Liver (tissue), 9 donors: Measurements from ENCODE around the gene MIPEP. TPM values are rescaled to one million over a fixed set of nuclear protein-coding genes. Genes with fewer than 3 reads are reported as not detected.
"Not testable (repeated sequence)": the region's sequence is repeated elsewhere in the genome, so short reads cannot be mapped to it uniquely, and the experiment has no call there.

ENCODE experiments used
- DNase-seq: peaks from one replicate; pipeline ENCODE4 v3.0.0-alpha.2; 2017; ENCODE audit warnings: low spot score
- H3K27ac ChIP-seq, 2 donors: one replicate each; pipeline ENCODE4 v1.7.0; 2013; ENCODE audit warnings: inconsistent platforms in 2 of 2, low read length in 2 of 2, control low read depth in 1 of 2, low read depth in 1 of 2, mild to moderate bottlenecking in 1 of 2
- H3K27me3 ChIP-seq, 4 donors: one replicate each; pipeline versions ENCODE4 v1.6.1 to v1.7.0; 2013; ENCODE audit warnings: low read length in 3 of 4, inconsistent platforms in 1 of 4, mild to moderate bottlenecking in 1 of 4, moderate library complexity in 1 of 4; ENCODE audit not compliant: control insufficient read depth in 4 of 4, insufficient read depth in 4 of 4
- H3K36me3 ChIP-seq, 4 donors: one replicate each; pipeline versions ENCODE4 v1.6.1 to v1.7.0; 2013; ENCODE audit warnings: low read length in 3 of 4, mild to moderate bottlenecking in 3 of 4, low read depth in 1 of 4, moderate library complexity in 1 of 4; ENCODE audit not compliant: control insufficient read depth in 4 of 4, insufficient read depth in 3 of 4
- H3K4me1 ChIP-seq, 4 donors: one replicate each; pipeline versions ENCODE4 v1.6.1 to v1.7.0; 2013; ENCODE audit warnings: low read length in 3 of 4, mild to moderate bottlenecking in 3 of 4, moderate library complexity in 1 of 4; ENCODE audit not compliant: control insufficient read depth in 4 of 4, insufficient read depth in 4 of 4
- H3K4me3 ChIP-seq, 3 donors: one replicate each; pipeline versions ENCODE4 v1.6.1 to v1.7.0; 2013; ENCODE audit warnings: low read length in 3 of 3, control low read depth in 1 of 3, low read depth in 1 of 3, mild to moderate bottlenecking in 1 of 3
- H3K9ac ChIP-seq, 2 donors: one replicate each; pipeline ENCODE4 v1.7.0; 2013; ENCODE audit warnings: low read length in 2 of 2, mild to moderate bottlenecking in 2 of 2, moderate library complexity in 2 of 2, control low read depth in 1 of 2, low read depth in 1 of 2
- H3K9me3 ChIP-seq, 4 donors: one replicate each; pipeline versions ENCODE4 v1.6.1 to v1.7.0; 2013; ENCODE audit warnings: low read length in 3 of 4; ENCODE audit not compliant: control insufficient read depth in 4 of 4
- ATF3 ChIP-seq: IDR thresholded peaks from 2 replicates; pipeline ENCODE4 v1.6.1; 2016; ENCODE audit warnings: antibody characterized with exemption
- CTCF ChIP-seq: fragments of 150-350 bp; IDR thresholded peaks from 2 replicates; pipeline ENCODE4 v1.5.1; 2017; ENCODE audit warnings: improper control_type of control experiment, low read depth, low read length; ENCODE audit not compliant: missing input control
- EGR1 ChIP-seq, 2 donors: IDR thresholded peaks; 2 replicates each; pipeline ENCODE4 v1.6.1; 2016 to 2018; ENCODE audit warnings: antibody characterized with exemption in 2 of 2, low read depth in 2 of 2
- RAD21 ChIP-seq, 2 donors: IDR thresholded peaks; 2 replicates each; pipeline ENCODE4 v1.6.1; 2016; ENCODE audit warnings: antibody characterized with exemption in 2 of 2, mild to moderate bottlenecking in 2 of 2
- WGBS: extraction: QIAGEN DNeasy Blood & Tissue Kit; methylation state at CpG from one replicate; pipeline ENCODE4 v1.1.7; 2013; 5-methylcytosine and 5-hydroxymethylcytosine counted together
- polyA plus RNA-seq, 2 donors: library from polyadenylated mRNA; stranded (reverse) in 1 of 2; unstranded in 1 of 2; fragments of 200-250 nt in 1 of 2; fragments of >200 nt in 1 of 2; fragmentation: Nextera tagmentation in 1 of 2; extraction: Ambion mirVana in 1 of 2; gene quantifications; one replicate each; pipeline versions ENCODE4 v1.2.1 to v1.2.3, GENCODE V29; 2013 to 2015
- total RNA-seq, 2 donors: library from RNA; depleted of rRNA; stranded (reverse); fragments of >200 nt; gene quantifications; one replicate each; pipeline ENCODE4 v1.2.3, GENCODE V29; 2014
- donor health status: healthy.
- donor health status: healthy.
- donor health status: healthy.
- donor health status: healthy.
- donor health status: healthy.

The MIPEP gene
- total and polyA plus RNA-seq, 4 donors: 7.4 to 11.7 (median 10.2) TPM

- H3K9ac ChIP-seq: no peak overlapping the region
- TF ChIP-seq CTCF (peak; percentile 61), EGR1 (IDR thresholded peaks at IDR 0.05; ENCODE audit: low read depth in 2 of 2) (no peak), RAD21 (IDR thresholded peaks at IDR 0.05) (peak; percentile 83 to 86)
- peaks cover 0 to 4% (median 2%) of the 10 kb centered on the region in 4 donors for H3K27me3 ChIP-seq
- H3K27ac ChIP-seq: no peak overlapping the region
- H3K36me3 ChIP-seq: no peaks in the 10 kb centered on the region
- DNase-seq: no peak
- H3K4me1 ChIP-seq: peaks cover 0 to 6% (median 2%) of the 10 kb centered on the region in 4 donors
- H3K4me3 ChIP-seq: no peak overlapping the region
- H3K9me3 ChIP-seq: no peaks in the 10 kb centered on the region
- 16% methylated on average over 4 of the region's 4 CpGs for WGBS
These were observed 10.4 kb upstream of the MIPEP start for GRCh38 chr13:23899555-23899954.

DNA sequence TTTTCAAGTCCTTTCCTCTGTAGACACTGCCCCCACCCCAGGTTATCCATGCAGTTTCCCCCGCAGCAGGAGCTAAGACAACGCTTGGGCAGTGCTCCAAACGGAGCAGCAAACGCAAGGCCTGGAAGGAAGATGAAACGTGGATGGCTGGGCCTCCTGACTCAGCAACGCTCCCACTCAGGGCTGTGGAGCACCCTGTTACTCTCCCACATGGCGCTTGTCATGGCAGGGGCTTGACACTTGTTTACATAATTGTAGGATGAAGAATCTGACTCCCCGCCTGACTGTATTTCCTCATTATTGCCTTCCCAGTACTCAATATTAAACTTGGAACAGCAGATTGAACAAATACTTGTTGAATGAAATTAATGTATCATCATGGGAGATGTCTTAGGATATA is 8.9 kb upstream of the MIPEP start:
- 73% methylated on average over 8 of the region's 8 CpGs for WGBS
- Histone ChIP-seq H3K4me1 (peaks cover 0 to under 1% (median under 1%) of the 10 kb centered on the region in 4 donors), H3K27ac (no peak overlapping the region), H3K9me3 (no peaks in the 10 kb centered on the region), H3K27me3 (peaks cover 0 to 4% (median 2%) of the 10 kb centered on the region in 4 donors), H3K9ac (no peak overlapping the region), H3K36me3 (no peaks in the 10 kb centered on the region), H3K4me3 (no peak overlapping the region)
- TF ChIP-seq ATF3: no peak
- DNase-seq: no peak

DNA sequence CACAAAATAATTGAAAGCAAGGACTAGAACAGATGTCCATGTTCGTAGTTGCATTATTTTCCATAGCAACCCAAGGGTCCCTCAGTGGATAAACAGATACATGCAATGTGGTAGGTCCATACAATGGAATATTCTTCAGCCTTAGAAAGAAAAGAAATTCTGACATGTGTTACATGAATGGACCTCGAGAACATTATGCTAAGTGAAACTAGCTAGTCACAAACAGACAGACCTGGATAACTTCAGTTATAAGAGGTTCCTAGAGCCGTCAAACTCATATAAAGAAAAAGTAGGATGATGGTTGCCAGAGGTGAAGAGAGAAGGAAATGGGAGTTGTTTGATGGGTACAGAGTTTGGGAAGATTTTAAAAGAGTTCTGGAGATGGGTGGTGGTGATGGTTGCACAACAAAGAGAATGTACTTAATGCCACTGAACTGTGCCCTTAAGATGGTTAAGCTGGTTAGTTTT is 8.3 kb upstream of the MIPEP start, which contains the start of gene C1QTNF9B:
Gene C1QTNF9B, minus strand, starts transcription at position 51 of the 468 bp plus-strand sequence.
- 72% methylated on average over 3 of the region's 3 CpGs for WGBS
- H3K4me1 ChIP-seq, DNase-seq, H3K36me3 ChIP-seq, H3K4me3 ChIP-seq, H3K27me3 ChIP-seq, H3K9me3 ChIP-seq, H3K9ac ChIP-seq, H3K27ac ChIP-seq: not testable (repeated sequence)

DNA sequence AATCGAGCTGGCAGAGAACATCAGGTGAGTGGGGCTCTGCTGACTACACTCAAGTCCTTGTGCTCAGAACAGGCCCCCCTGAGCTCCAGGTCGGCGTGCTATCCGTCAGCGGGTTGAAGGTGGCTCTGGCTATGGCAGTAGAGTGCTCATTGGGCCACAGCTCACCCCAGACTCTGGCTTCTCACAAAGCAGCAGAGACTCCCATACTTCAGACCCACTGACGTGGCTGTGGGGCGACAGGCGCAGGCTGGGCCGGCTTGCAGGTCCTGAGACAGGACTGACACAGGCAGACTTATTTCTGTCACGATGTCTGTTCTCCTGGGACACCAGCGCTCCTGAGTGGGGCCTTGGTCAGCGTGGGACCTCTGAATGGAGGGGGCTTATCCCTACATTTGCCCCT is 5.5 kb upstream of the MIPEP start:
- H3K27ac ChIP-seq, DNase-seq: not testable (repeated sequence)
- 87% methylated on average over 11 of the region's 12 CpGs for WGBS

GRCh38 chr13:23893791-23894190 is 4.6 kb upstream of the MIPEP start:
- H3K36me3 ChIP-seq, H3K4me1 ChIP-seq, H3K9me3 ChIP-seq, H3K27me3 ChIP-seq, H3K9ac ChIP-seq, DNase-seq, H3K4me3 ChIP-seq, H3K27ac ChIP-seq: not testable (repeated sequence)
- 87% methylated on average over 4 of the region's 4 CpGs for WGBS

More for the DNA sequence above, 5.5 kb upstream of the MIPEP start:
- not testable (repeated sequence) for H3K9me3 ChIP-seq, H3K4me1 ChIP-seq, H3K4me3 ChIP-seq, H3K36me3 ChIP-seq, H3K9ac ChIP-seq, H3K27me3 ChIP-seq
